ENCODE results near the gene KRTAP10-12. TPM values are rescaled to one million over a fixed set of nuclear protein-coding genes. Genes with fewer than 3 reads are reported as not detected.

Gene KRTAP10-12
- total RNA-seq, 1 experiment from 2014 or later, result not detected

- Histone ChIP-seq H3K79me2 (ENCODE audit: low read length) (no peaks in the 10 kb centered on the region), H2AFZ (ENCODE audit: low read length) (no peak overlapping the region), H3K27me3 (ENCODE audit: low read length) (no peaks in the 10 kb centered on the region), H4K20me1 (ENCODE audit: low read length) (no peaks in the 10 kb centered on the region), H3F3A (ENCODE audit: low read length, unreplicated experiment) (no peaks in the 10 kb centered on the region), H3K4me3 (ENCODE audit: low read length) (no peak overlapping the region), H3K36me3 (ENCODE audit: low read depth, low read length) (peaks cover 16% of the 10 kb centered on the region; the same call in 1 of the 2 replicates), H3K4me1 (ENCODE audit: insufficient read depth, low read length) (peaks cover under 1% of the 10 kb centered on the region; the same call in 1 of the 2 replicates), H3K9me2 (replicated peaks; ENCODE audit: low read length) (no peaks in the 10 kb centered on the region), H3K9ac (ENCODE audit: low read length) (no peak overlapping the region), H3K4me2 (ENCODE audit: low read length) (no peak overlapping the region), H3K27ac (ENCODE audit: low read length) (no peak overlapping the region), H3K9me3 (ENCODE audit: low read length) (peaks cover 13% of the 10 kb centered on the region; the same call in 1 of the 2 replicates)
- TF ChIP-seq CTCF (conservative IDR thresholded peaks at IDR 0.05; ENCODE audit: low read depth, low read length) (no peak), EZH2 (IDR thresholded peaks at IDR 0.05; ENCODE audit: low read length, unreplicated experiment) (no peak), EZH2phosphoT487 (IDR thresholded peaks at IDR 0.05; ENCODE audit: borderline replicate concordance, low read length) (no peak)
- ChIA-PET POLR2A (ENCODE audit: unreplicated experiment) (interaction anchor here (0.5 to 0.7 kb wide), 2 partner anchors 75 to 112 kb away, joined by 4 to 5 read pairs; no protein-coding TSS in a partner anchor), CTCF (interaction anchor here (0.6 to 1.2 kb wide), 8 partner anchors 8 to 232 kb away, joined by 3 to 20 read pairs (median 4); no protein-coding TSS in a partner anchor)
- ATAC-seq, result no peak
- intact Hi-C loops (cut with micrococcal nuclease), result loop anchor here (2.0 kb wide), 1 partner anchor 231 kb away; no protein-coding TSS in a partner anchor
- BruUV-seq (replicated peaks), result no TSS peak
- no peak for DNase-seq
These were observed 44.9 kb downstream of the KRTAP10-12 start for GRCh38 chr21:44741921-44742320.

- H3K9me3 ChIP-seq (ENCODE audit: low read length), result peaks cover 11% of the 10 kb centered on the region; the same call in 1 of the 2 replicates
- BruUV-seq (replicated peaks), result no TSS peak
- H3K9me2 ChIP-seq (replicated peaks; ENCODE audit: low read length), result no peaks in the 10 kb centered on the region
- ATAC-seq, result peak; percentile 65
- ChIA-PET CTCF (interaction anchor here (0.6 to 1.2 kb wide), 10 partner anchors 9 to 232 kb away, joined by 3 to 20 read pairs (median 4); no protein-coding TSS in a partner anchor), POLR2A (ENCODE audit: unreplicated experiment) (interaction anchor here (0.5 to 0.7 kb wide), 3 partner anchors 75 to 131 kb away, joined by 3 to 5 read pairs (median 4); partner anchors contain the start of gene PTTG1IP)
- no peaks in the 10 kb centered on the region for H3K27me3 ChIP-seq (ENCODE audit: low read length)
- intact Hi-C loops (cut with micrococcal nuclease), result loop anchor here (2.0 kb wide), 1 partner anchor 232 kb away; no protein-coding TSS in a partner anchor
- H3K79me2 ChIP-seq (ENCODE audit: low read length), result no peaks in the 10 kb centered on the region
- no peak overlapping the region for H3K9ac ChIP-seq (ENCODE audit: low read length)
- TF ChIP-seq EZH2 (IDR thresholded peaks at IDR 0.05; ENCODE audit: low read length, unreplicated experiment), result no peak
- TF ChIP-seq CTCF (conservative IDR thresholded peaks at IDR 0.05; ENCODE audit: low read depth, low read length), result peak; percentile 65
- no peaks in the 10 kb centered on the region for H3K4me1 ChIP-seq (ENCODE audit: insufficient read depth, low read length)
- peak; percentile 54 for DNase-seq
- H4K20me1 ChIP-seq (ENCODE audit: low read length), result no peaks in the 10 kb centered on the region
- H3K4me2 ChIP-seq (ENCODE audit: low read length), result no peak overlapping the region
- no peaks in the 10 kb centered on the region for H3F3A ChIP-seq (ENCODE audit: low read length, unreplicated experiment)
- H3K27ac ChIP-seq (ENCODE audit: low read length), result no peak overlapping the region
- no peak overlapping the region for H2AFZ ChIP-seq (ENCODE audit: low read length)
- no peak overlapping the region for H3K4me3 ChIP-seq (ENCODE audit: low read length)
- peaks cover 13% of the 10 kb centered on the region; the same call in 1 of the 2 replicates for H3K36me3 ChIP-seq (ENCODE audit: low read depth, low read length)
These were observed 45.6 kb downstream of the KRTAP10-12 start for GRCh38 chr21:44742418-44743153.

Other genes with a start within 250 kb of the KRTAP10-12 start
- gene LRRC3, start 241.7 kb upstream of the KRTAP10-12 start, total RNA-seq (2014; rRNA removed), result 3.1 and 4.1 TPM in 2 replicates
- gene KRTAP10-1, start 157.0 kb upstream of the KRTAP10-12 start, total RNA-seq (2014; rRNA removed), result not detected in 2 replicates
- gene KRTAP10-2, start 145.7 kb upstream of the KRTAP10-12 start, total RNA-seq (2014; rRNA removed), result not detected in 2 replicates
- gene KRTAP10-3, start 138.4 kb upstream of the KRTAP10-12 start, total RNA-seq (2014; rRNA removed), result not detected in 2 replicates
- not detected in 2 replicates for gene KRTAP10-4, start 123.4 kb upstream of the KRTAP10-12 start, total RNA-seq (2014; rRNA removed)
- gene KRTAP10-5, start 116.6 kb upstream of the KRTAP10-12 start, total RNA-seq (2014; rRNA removed), result 0.98 TPM in 1 of 2 replicates, not detected in the other
- not detected in 2 replicates for gene KRTAP10-6, start 104.7 kb upstream of the KRTAP10-12 start, total RNA-seq (2014; rRNA removed)
- gene KRTAP10-7, start 96.6 kb upstream of the KRTAP10-12 start, total RNA-seq (2014; rRNA removed), result not detected in 2 replicates
- gene KRTAP10-8, start 85.1 kb upstream of the KRTAP10-12 start, total RNA-seq (2014; rRNA removed), result not detected in 2 replicates
- gene KRTAP10-9, start 70.1 kb upstream of the KRTAP10-12 start, total RNA-seq (2014; rRNA removed), result not detected in 2 replicates
- not detected in 2 replicates for gene KRTAP10-10, start 59.8 kb upstream of the KRTAP10-12 start, total RNA-seq (2014; rRNA removed)
- gene KRTAP10-11, start 50.8 kb upstream of the KRTAP10-12 start, total RNA-seq (2014; rRNA removed), result not detected in 2 replicates
- not detected in 2 replicates for gene KRTAP12-4, start 42.5 kb upstream of the KRTAP10-12 start, total RNA-seq (2014; rRNA removed)
- not detected in 2 replicates for gene KRTAP12-3, start 39.2 kb upstream of the KRTAP10-12 start, total RNA-seq (2014; rRNA removed)
- not detected in 2 replicates for gene KRTAP12-2, start 30.2 kb upstream of the KRTAP10-12 start, total RNA-seq (2014; rRNA removed)
- gene KRTAP12-1, start 15.0 kb upstream of the KRTAP10-12 start, total RNA-seq (2014; rRNA removed), result 0.62 and 0.86 TPM in 2 replicates
- 2.1 and 3.2 TPM in 2 replicates for gene TSPEAR, start 14.4 kb downstream of the KRTAP10-12 start, total RNA-seq (2014; rRNA removed)
- gene UBE2G2, start 104.6 kb downstream of the KRTAP10-12 start, total RNA-seq (2014; rRNA removed), result 159 and 189 TPM in 2 replicates
- gene SUMO3, start 120.9 kb downstream of the KRTAP10-12 start, total RNA-seq (2014; rRNA removed), result 242 and 290 TPM in 2 replicates
- gene PTTG1IP, start 176.5 kb downstream of the KRTAP10-12 start, total RNA-seq (2014; rRNA removed), result 330 and 455 TPM in 2 replicates
- gene ITGB2, start 223.7 kb downstream of the KRTAP10-12 start, total RNA-seq (2014; rRNA removed), result 45.1 and 45.7 TPM in 2 replicates
- gene SLX9, start 242.9 kb downstream of the KRTAP10-12 start, total RNA-seq (2014; rRNA removed), result 80.1 and 94.9 TPM in 2 replicates